ENCODE data around the gene RNF157.

- no peak for TF ChIP-seq CTCF (IDR thresholded peaks at IDR 0.05)
- TF ChIP-seq MXD4 (CRISPR knock-in tag; IDR thresholded peaks at IDR 0.05; ENCODE audit: borderline replicate concordance), result no peak
- TF ChIP-seq ZNF512 (CRISPR knock-in tag; IDR thresholded peaks at IDR 0.05; ENCODE audit: borderline replicate concordance), result no peak
- TF ChIP-seq USF1 (CRISPR knock-in tag; IDR thresholded peaks at IDR 0.05), result no peak
- no peak for TF ChIP-seq USF2 (CRISPR knock-in tag; IDR thresholded peaks at IDR 0.05)
- no peak for TF ChIP-seq MLX (CRISPR knock-in tag; IDR thresholded peaks at IDR 0.05)
- no peak for TF ChIP-seq SP1 (CRISPR knock-in tag; conservative IDR thresholded peaks at IDR 0.05)
- TF ChIP-seq MYBL2 (CRISPR knock-in tag; IDR thresholded peaks at IDR 0.05), result no peak
Observed at GRCh38 chr17:76275382-76276068, 35.2 kb upstream of the RNF157 start.
